GM12878 (cell line): Measurements from ENCODE around the gene F10. TPM values are rescaled to one million over a fixed set of nuclear protein-coding genes. Genes with fewer than 3 reads are reported as not detected.

Source experiments
- ASH2L ChIP-seq: fragments of 300-600, 200-600 bp; sonication (generic); IDR thresholded peaks from 2 replicates; pipeline ENCODE4 v1.6.1; 2017; ENCODE audit warnings: low read depth, mild to moderate bottlenecking, borderline replicate concordance
- CBX3 ChIP-seq: fragments of 200-600 bp; sonication (generic); IDR thresholded peaks from 2 replicates; pipeline ENCODE4 v1.6.1; 2016; ENCODE audit warnings: low read depth, borderline replicate concordance
- CREB1 ChIP-seq: IDR thresholded peaks from 2 replicates; pipeline ENCODE4 v1.6.1; 2012; ENCODE audit warnings: low read depth, mild to moderate bottlenecking, inconsistent platforms
- E2F4 ChIP-seq: IDR thresholded peaks from 2 replicates; pipeline ENCODE4 v1.6.1; 2012; ENCODE audit warnings: low read depth, low read length, improper control_type of control experiment
- EP300 ChIP-seq, 2 experiments: fragments of 150-350 bp in 1 of 2; IDR thresholded peaks; 2 replicates each; pipeline ENCODE4 v1.6.1; 2011 to 2012; ENCODE audit warnings: low read depth in 2 of 2, low read length in 2 of 2, borderline replicate concordance in 1 of 2, improper control_type of control experiment in 1 of 2, inconsistent platforms in 1 of 2; ENCODE audit not compliant: control insufficient read depth in 1 of 2
- FOXM1 ChIP-seq: IDR thresholded peaks from 2 replicates; pipeline ENCODE4 v1.6.1; 2012; ENCODE audit warnings: low read depth, mild to moderate bottlenecking, inconsistent platforms, low read length, moderate library complexity
- KDM1A ChIP-seq: fragments of 200-600 bp; sonication (generic); IDR thresholded peaks from 2 replicates; pipeline ENCODE4 v1.6.1; 2016; ENCODE audit warnings: borderline replicate concordance
- LARP7 ChIP-seq: fragments of 450-650 bp; IDR thresholded peaks from 2 replicates; pipeline ENCODE4 v1.6.1; 2017; ENCODE audit warnings: mild to moderate bottlenecking
- MTA2 ChIP-seq: fragments of 450-650 bp; IDR thresholded peaks from 2 replicates; pipeline ENCODE4 v1.6.1; 2016; ENCODE audit warnings: low read depth, mild to moderate bottlenecking, moderate library complexity
- STAT3 ChIP-seq: IDR thresholded peaks from 2 replicates; pipeline ENCODE4 v1.6.1; 2011; ENCODE audit warnings: low read depth, low read length, improper control_type of control experiment
- polyA plus RNA-seq, 11 experiments: library from polyadenylated mRNA; depleted of rRNA in 4 of 11; unstranded in 6 of 11; stranded (reverse) in 5 of 11; fragments of >200 nt; fragmentation: Nextera tagmentation in 4 of 11; fragmentation: Illumina TruSeq in 1 of 11; extraction: Ambion mirVana in 4 of 11; extraction: Trizol in 1 of 11; gene quantifications; 1 replicate in 1 of 11; 2 replicates in 10 of 11; pipeline versions ENCODE4 v1.2.1 to v1.2.3, GENCODE V29; 2011 to 2016; ENCODE audit warnings: inconsistent platforms in 2 of 11, missing spikeins in 2 of 11, low read depth in 1 of 11
- total RNA-seq, 4 experiments: library from RNA; depleted of rRNA in 3 of 4; stranded (reverse); fragments of >200 nt in 3 of 4; fragmentation: Illumina TruSeq in 1 of 4; extraction: Trizol in 1 of 4; gene quantifications; 2 replicates each; pipeline versions ENCODE4 v1.2.1 to v1.2.3, GENCODE V29; 2013 to 2021
- TF ChIP-seq, protein P1 (sequence below): fragments of 450-650 bp; IDR thresholded peaks from 2 replicates; pipeline ENCODE4 v1.6.1; 2016; ENCODE audit warnings: mild to moderate bottlenecking, moderate library complexity, borderline replicate concordance
- TF ChIP-seq, protein P2 (sequence below): IDR thresholded peaks from 2 replicates; pipeline ENCODE4 v1.6.1; 2011; ENCODE audit warnings: mild to moderate bottlenecking, low read depth, low read length, moderate library complexity; ENCODE audit not compliant: insufficient replicate concordance
- TF ChIP-seq, protein P3 (sequence below): IDR thresholded peaks from 2 replicates; pipeline ENCODE4 v1.6.1; 2012; ENCODE audit warnings: improper control_type of control experiment, low read depth, low read length; ENCODE audit not compliant: insufficient replicate concordance

Gene F10
- total and polyA plus RNA-seq, 10 of the 15 experiments (the other 5 are each of a cell fraction or from before 2014, with no cell fraction given) = not detected

DNA sequence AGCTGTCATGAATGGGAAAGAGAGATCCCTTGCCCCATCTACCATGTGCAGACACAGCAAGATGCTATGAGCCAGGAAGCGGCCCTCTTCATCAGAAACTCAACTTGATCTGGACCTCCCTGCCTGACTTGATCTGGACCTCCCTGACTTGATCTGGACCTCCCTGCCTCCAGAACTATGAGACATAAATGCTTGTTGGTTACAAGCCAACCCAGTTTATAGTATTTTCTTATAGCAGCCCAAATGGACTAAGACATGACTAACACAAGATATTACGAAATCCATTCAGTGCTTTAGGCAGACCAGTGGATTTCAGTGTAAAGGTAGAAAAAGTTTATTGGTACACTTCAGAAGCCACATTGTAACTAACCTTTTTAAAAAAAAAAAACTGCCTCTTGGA is 70.3 kb downstream of the F10 start (continued):
- TF ChIP-seq, protein P1, sequence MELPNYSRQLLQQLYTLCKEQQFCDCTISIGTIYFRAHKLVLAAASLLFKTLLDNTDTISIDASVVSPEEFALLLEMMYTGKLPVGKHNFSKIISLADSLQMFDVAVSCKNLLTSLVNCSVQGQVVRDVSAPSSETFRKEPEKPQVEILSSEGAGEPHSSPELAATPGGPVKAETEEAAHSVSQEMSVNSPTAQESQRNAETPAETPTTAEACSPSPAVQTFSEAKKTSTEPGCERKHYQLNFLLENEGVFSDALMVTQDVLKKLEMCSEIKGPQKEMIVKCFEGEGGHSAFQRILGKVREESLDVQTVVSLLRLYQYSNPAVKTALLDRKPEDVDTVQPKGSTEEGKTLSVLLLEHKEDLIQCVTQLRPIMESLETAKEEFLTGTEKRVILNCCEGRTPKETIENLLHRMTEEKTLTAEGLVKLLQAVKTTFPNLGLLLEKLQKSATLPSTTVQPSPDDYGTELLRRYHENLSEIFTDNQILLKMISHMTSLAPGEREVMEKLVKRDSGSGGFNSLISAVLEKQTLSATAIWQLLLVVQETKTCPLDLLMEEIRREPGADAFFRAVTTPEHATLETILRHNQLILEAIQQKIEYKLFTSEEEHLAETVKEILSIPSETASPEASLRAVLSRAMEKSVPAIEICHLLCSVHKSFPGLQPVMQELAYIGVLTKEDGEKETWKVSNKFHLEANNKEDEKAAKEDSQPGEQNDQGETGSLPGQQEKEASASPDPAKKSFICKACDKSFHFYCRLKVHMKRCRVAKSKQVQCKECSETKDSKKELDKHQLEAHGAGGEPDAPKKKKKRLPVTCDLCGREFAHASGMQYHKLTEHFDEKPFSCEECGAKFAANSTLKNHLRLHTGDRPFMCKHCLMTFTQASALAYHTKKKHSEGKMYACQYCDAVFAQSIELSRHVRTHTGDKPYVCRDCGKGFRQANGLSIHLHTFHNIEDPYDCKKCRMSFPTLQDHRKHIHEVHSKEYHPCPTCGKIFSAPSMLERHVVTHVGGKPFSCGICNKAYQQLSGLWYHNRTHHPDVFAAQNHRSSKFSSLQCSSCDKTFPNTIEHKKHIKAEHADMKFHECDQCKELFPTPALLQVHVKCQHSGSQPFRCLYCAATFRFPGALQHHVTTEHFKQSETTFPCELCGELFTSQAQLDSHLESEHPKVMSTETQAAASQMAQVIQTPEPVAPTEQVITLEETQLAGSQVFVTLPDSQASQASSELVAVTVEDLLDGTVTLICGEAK = no peak
- TF ChIP-seq CBX3 = no peak
- TF ChIP-seq FOXM1 = no peak
- no peak for TF ChIP-seq LARP7
- TF ChIP-seq, protein P2, sequence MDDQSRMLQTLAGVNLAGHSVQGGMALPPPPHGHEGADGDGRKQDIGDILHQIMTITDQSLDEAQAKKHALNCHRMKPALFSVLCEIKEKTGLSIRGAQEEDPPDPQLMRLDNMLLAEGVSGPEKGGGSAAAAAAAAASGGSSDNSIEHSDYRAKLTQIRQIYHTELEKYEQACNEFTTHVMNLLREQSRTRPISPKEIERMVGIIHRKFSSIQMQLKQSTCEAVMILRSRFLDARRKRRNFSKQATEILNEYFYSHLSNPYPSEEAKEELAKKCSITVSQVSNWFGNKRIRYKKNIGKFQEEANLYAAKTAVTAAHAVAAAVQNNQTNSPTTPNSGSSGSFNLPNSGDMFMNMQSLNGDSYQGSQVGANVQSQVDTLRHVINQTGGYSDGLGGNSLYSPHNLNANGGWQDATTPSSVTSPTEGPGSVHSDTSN = no peak
- no peak for TF ChIP-seq MTA2
- no peak for TF ChIP-seq KDM1A
- TF ChIP-seq E2F4 = no peak
- TF ChIP-seq STAT3 = no peak
- TF ChIP-seq CREB1 = no peak
- no peak for TF ChIP-seq EP300 (IDR thresholded peaks at IDR 0.05; ENCODE audit: borderline replicate concordance in 1 of 2, control insufficient read depth in 1 of 2, low read depth in 2 of 2, low read length in 2 of 2)
- TF ChIP-seq ASH2L = no peak
- TF ChIP-seq, protein P3, sequence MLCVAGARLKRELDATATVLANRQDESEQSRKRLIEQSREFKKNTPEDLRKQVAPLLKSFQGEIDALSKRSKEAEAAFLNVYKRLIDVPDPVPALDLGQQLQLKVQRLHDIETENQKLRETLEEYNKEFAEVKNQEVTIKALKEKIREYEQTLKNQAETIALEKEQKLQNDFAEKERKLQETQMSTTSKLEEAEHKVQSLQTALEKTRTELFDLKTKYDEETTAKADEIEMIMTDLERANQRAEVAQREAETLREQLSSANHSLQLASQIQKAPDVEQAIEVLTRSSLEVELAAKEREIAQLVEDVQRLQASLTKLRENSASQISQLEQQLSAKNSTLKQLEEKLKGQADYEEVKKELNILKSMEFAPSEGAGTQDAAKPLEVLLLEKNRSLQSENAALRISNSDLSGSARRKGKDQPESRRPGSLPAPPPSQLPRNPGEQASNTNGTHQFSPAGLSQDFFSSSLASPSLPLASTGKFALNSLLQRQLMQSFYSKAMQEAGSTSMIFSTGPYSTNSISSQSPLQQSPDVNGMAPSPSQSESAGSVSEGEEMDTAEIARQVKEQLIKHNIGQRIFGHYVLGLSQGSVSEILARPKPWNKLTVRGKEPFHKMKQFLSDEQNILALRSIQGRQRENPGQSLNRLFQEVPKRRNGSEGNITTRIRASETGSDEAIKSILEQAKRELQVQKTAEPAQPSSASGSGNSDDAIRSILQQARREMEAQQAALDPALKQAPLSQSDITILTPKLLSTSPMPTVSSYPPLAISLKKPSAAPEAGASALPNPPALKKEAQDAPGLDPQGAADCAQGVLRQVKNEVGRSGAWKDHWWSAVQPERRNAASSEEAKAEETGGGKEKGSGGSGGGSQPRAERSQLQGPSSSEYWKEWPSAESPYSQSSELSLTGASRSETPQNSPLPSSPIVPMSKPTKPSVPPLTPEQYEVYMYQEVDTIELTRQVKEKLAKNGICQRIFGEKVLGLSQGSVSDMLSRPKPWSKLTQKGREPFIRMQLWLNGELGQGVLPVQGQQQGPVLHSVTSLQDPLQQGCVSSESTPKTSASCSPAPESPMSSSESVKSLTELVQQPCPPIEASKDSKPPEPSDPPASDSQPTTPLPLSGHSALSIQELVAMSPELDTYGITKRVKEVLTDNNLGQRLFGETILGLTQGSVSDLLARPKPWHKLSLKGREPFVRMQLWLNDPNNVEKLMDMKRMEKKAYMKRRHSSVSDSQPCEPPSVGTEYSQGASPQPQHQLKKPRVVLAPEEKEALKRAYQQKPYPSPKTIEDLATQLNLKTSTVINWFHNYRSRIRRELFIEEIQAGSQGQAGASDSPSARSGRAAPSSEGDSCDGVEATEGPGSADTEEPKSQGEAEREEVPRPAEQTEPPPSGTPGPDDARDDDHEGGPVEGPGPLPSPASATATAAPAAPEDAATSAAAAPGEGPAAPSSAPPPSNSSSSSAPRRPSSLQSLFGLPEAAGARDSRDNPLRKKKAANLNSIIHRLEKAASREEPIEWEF = no peak
